ENCODE measurements around the gene BRME1.
A peak's percentile ranks its signal among the peaks of the same experiment; 100 is the strongest.

Gene BRME1

GRCh38 chr19:13905634-13906520 is at the start of gene BRME1, which contains the start of gene CC2D1A:
Gene BRME1 (minus strand): TSS chr19:13906117. CDS start chr19:13904892, 1,225 bp downstream.
Gene CC2D1A (plus strand): TSS chr19:13906201. CDS start chr19:13906442, 241 bp downstream.
- DNase-seq, result peak; percentile 98

- DNase-seq, result no peak
Measured at GRCh38 chr19:13954185-13954584, 48.3 kb upstream of the BRME1 start.

- no peak for DNase-seq
Measured at GRCh38 chr19:13952931-13953531, 47.1 kb upstream of the BRME1 start.

- peak; percentile 97 for DNase-seq
Measured at GRCh38 chr19:13952154-13952930, 46.4 kb upstream of the BRME1 start, which contains the start of gene DCAF15. Gene DCAF15 (plus strand): TSS chr19:13952509. CDS start chr19:13952513, 4 bp downstream.

- DNase-seq, result no peak
Measured at GRCh38 chr19:13951799-13952153, 45.9 kb upstream of the BRME1 start.

GRCh38 chr19:13951043-13951442 is 45.1 kb upstream of the BRME1 start:
- DNase-seq, result no peak

GRCh38 chr19:13946414-13946813 is 40.5 kb upstream of the BRME1 start:
- DNase-seq, result no peak

- DNase-seq, result no peak
Measured at GRCh38 chr19:13942023-13942684, 36.2 kb upstream of the BRME1 start.

GRCh38 chr19:13938301-13939064 is 32.6 kb upstream of the BRME1 start, which contains the start of gene PODNL1:
Gene PODNL1 (minus strand): TSS chr19:13938417. CDS start chr19:13938181, 236 bp downstream.
- no peak for DNase-seq

- DNase-seq, result no peak
Measured at GRCh38 chr19:13937479-13938300, 31.8 kb upstream of the BRME1 start.

GRCh38 chr19:13935765-13936510 is 30.0 kb upstream of the BRME1 start:
- no peak for DNase-seq

- no peak for DNase-seq
Measured at GRCh38 chr19:13934785-13935109, 28.8 kb upstream of the BRME1 start.

- DNase-seq, result no peak
Measured at GRCh38 chr19:13932911-13933393, 27.0 kb upstream of the BRME1 start.

GRCh38 chr19:13932149-13932637 is 26.3 kb upstream of the BRME1 start:
- no peak for DNase-seq

GRCh38 chr19:13931391-13932148 is 25.7 kb upstream of the BRME1 start:
- no peak for DNase-seq

GRCh38 chr19:13930402-13930801 is 24.5 kb upstream of the BRME1 start:
- no peak for DNase-seq

GRCh38 chr19:13929956-13930355 is 24.0 kb upstream of the BRME1 start:
- DNase-seq, result no peak

- DNase-seq, result no peak
Measured at GRCh38 chr19:13929340-13929739, 23.4 kb upstream of the BRME1 start.

GRCh38 chr19:13926715-13927114 is 20.8 kb upstream of the BRME1 start:
- no peak for DNase-seq
